HG03095 (cell line): Measurements from ENCODE around the gene ABCC8.

Source experiments
- ATAC-seq: cut with Tn5 transposase; IDR thresholded peaks from one replicate; pipeline ENCODE4 v1.9.1; 2021; ENCODE audit warnings: moderate library complexity; ENCODE audit not compliant: unreplicated experiment

Gene ABCC8

DNA sequence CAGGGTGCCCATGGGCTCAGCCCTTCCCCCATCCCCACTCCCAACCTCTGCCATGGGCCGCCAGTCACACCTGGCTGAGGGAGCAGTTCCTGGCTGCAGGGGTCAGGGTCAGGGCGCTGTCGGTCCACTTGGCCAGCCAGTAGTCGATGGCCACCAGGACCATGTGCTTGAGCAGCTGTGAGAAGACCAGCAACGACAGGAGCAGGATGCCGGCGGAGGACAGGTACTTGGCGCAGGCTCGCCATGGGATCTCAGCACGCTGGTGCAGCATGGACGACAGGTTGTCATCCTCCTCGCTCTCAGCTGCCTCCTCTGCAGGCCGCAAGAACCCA is 69.9 kb downstream of the ABCC8 start:
- ATAC-seq, result no peak

DNA sequence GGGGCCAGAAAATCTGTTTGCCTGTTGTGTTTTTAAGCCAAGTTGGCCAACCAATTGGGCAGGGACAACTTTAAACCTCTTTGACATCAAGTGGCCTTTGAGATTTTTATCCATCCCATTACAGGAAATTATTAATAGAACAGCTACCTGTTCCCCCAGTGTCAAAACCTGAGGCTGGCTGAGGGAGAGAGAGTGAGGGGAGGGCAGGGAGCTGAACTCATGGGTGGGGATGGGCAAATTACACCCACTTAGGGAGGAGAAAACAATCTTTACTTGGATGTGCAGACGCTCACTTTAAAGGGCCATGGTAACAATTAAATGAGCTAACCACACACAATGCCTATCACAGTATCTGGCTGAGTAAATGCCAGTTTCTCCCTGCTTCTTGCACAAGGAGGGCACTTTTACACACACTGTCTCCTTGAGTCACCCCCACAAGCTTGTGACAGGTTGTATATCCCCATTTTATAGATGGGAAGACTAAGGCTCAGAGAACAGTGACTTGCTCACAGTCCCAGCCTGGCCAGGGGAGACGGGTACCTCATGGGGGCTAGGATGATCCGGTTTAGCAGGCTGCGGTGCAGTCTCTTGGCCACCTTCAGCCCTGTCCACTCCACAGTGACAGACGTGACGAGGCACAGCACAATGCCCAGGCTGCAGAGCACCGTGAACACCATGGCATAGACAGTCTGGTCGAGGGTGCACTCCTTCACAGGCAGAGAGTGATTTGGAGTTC is 70.4 kb downstream of the ABCC8 start:
- no peak for ATAC-seq

DNA sequence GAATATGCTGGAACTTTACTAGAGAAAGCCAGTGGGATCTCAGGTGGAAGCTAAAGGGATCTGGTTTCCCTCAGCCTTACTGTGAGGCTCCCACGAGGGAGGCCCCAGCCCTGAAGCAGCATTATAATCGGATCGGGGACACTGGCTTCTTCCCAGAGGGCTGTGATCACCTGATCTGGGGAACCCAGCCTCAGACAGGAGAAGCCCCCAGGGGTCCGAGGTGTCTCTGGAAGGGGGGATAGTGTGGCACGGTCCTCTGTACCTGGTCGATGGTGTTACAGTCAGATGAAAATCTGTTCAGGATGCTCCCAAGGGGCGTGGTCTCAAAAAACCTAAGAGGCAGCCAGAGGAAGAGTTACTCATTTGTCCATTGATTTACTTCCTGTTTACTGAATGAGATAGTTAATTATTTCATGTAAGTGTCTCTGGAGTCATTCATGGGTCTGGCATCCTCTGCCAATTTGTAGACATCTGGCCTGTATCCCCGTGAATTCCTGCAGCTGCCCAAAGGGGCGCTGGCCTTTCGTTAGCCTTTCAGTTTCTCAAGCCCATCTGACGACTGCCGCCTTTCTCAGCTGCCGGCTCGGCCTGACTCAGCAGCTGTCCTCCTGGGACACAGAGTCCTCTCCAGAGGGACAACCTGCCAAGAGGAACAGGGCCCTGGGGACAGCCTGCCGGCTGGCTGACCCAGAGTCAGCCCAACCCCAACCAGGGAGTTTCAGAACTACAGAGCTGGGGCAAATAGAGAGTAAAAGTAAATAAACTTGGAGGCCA is 71.2 kb downstream of the ABCC8 start:
- ATAC-seq, result no peak

DNA sequence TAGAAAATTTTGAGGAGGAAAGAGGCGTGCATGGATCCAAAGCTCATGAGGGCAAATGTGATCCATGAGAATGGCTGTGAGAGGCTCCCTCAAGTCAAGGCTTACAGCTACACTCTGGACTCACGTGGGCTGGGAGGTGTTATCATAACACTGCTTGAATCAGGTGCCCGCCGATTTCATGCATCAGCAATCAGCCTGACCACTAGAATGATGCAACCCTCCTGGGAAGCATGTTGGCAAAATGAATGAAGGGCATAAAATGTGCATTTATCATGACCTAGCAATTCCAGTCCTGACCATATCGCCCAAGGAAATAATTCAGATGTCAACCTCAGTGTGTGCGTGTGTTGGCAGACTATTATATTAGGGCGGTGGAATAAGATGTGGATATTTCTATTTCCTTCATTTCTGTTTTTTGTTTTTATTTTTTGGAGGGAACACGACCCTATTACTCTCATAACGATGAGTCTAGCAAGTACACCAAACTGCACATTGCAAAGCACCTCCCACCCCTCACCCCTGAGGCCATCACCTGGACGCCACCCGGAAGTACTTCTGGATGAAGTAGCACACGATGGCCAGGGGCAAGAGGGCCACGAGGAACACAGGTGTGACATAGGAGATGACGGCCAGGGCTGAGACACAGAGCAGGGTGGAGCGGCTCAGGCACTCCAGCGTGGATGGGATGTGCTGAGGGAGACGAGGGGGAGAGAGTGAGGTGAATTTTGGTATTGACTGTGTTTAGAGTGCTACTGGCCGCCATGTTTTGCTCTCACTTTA is 72.5 kb downstream of the ABCC8 start:
- no peak for ATAC-seq

DNA sequence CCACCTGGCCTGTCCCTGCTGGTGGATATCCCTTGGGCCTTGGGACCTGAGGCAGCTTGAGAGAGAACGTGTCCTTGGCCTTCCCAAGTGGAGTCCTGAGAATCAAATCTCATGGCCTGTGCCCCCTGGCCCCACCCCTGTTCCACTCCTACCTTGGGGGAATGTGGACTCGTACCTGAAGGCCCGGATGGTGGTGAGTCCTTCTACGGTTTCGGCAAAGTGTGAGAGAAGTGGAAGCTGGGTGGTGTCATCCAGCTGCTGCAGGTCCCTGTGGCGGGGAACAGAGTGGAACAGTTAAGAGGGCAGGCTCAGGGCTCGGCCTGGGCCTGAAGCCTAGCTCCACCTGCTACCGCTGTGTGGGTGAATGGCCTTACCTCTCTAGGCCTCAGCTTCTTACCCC is 74.2 kb downstream of the ABCC8 start:
- ATAC-seq, result no peak

DNA sequence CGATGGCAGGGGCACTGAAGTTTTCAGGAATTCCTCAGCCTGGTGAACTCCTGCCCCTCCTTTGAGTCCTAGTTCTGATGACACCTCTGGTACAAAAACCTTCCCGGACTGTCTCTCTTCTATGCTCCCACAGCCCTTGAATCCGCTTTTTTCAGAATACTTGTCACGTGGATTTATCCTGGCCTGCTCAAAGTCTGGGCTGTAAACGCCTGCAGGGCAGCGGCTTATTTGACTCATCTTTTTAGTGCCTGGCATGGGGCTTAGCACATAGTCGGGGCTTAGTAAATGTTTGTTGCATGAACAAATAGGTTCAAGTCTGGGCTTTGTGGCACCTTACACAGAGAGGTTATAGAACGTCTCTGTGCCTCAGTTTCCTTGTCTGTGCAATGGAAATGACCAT is 74.8 kb downstream of the ABCC8 start:
- ATAC-seq, result no peak

DNA sequence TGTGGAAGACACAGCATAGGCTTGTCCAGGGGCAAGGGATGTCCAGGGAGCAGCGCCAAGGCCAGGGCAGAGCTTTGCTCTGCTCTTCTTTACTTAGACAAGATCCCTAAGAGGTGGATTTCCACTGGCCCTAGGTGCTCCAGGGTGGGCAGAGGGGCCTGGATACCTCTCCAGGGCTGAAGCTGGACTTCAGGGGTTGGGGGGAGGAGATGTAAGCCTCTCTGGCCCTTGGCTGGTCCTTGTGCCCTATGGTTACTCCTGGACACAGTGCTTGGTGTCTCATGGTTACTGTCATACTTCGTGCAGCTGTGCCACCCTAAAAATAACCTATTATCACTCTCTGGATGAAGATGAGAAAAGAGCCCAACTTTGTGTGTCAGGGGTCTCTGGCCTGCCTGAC is 75.3 kb downstream of the ABCC8 start:
- ATAC-seq, result no peak

DNA sequence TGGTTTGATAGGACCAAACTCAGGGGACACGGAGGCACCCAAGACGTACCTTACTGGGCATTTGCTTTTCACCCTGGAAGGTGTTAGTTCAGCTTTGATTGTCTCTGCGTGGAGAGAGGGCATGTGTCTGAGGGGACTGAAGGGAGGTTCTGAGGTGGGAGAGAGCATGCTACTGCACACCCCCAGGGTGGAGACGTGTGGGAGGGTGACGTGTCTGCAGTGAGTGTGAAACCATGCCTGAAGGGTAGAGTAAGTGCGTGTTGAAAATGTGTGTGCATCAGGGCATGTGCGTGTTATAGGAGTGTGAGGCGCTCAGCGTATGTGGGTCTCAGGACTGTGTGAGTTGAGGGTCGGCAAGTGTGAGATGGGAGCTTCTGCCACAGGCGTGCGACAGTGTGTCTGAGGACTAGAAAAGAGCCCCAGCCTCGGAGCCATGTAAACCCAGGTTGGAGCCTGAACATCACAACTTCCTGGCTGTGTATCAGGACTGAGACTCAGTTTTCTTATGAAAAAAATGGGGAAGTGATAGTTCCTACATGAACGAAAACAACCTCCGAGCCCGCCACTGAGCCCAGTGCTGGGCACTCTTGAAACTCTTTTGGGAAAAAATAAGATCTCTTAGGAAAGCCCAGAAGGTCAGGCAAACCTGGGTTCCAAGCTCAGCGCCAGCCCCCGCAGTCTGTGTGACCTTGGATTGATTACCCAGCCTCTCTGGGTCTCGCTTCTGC is 76.4 kb downstream of the ABCC8 start:
- peak; percentile 51 for ATAC-seq

DNA sequence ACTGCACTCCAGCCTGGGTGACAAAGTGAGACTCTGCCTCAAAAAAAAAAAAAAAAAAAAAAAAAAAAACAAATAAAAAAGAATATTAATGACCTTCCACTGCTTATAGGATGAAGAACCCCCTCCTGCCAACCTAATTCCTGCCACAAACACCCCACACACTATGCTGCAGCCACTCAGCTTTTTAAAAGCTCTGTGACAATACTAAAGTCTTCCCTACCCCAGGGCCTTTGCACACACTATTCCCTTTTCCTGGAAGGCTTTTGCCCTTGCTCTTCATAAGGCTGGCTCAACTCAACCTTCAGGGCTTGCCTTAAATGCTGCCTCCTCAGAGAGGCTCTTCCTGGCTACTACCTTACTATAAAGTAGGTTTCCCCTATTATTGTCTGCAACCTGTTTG is 77.4 kb downstream of the ABCC8 start:
- no peak for ATAC-seq

DNA sequence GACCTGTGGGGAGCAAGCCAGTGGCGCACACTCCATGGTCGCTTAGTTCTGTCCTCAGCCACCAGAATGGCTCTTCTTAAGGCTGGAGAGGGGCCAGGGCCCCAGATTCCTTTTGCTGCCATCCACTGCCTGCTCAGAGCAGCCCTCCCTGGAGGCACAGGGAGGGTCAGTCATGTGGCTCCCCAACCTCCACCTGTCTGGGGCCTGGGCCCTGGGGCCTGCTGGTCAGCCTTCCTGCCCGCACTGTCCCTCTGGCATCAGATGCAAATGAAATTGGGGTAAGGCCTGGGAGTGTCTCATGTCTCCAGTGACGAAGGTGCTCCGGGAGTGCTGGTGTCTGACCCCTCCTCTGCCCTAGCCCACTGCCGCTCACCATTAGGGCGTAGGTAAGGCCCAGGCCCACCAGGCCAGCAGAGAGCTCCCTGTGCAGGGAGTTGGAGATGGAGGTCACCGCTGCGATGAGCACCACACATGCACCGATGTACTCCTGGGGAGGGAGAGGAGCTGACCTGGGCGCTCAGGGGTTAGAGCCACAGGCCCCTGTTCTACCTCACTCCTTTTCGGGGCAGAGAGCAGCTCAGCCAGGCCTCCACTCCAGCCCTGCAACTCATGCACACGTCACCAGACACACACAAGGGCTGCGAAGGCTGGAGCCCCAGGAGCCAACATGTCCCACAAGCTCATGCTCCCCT is 79.2 kb downstream of the ABCC8 start:
- no peak for ATAC-seq

DNA sequence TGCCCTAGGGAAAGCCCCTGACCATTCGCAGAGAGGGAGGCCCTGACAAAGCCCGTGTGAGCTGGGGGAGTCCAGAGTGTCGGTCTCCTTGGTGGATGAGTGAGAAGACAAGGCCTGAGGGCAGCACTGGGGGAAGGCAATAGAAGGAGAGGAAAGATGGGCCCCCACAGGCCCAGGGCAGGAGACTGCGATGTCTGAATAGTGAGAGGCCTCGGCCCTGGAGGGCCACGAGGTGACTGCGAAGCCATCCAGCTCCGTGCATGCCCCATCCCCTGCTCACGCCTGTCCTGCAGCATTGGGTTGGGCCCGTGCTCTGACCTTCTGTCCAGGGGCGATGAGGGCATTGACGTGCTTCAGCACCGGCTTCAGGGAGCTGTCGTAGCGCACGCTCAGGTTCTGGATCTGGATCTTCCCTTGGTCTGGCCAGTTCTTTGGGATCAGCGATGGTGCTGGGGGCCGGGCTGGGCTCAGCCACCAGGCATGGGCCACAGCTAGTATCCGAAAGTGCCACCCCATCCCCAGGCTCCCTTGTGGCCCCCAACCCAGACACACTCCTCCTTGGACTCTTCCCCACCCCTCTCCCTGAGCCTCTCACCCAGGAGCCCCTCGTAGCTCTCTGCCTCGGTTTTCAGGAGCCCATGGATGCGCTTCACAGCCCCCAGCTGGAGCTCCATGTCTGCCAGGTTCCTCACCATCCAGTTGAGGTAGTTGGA is 79.9 kb downstream of the ABCC8 start:
- no peak for ATAC-seq

DNA sequence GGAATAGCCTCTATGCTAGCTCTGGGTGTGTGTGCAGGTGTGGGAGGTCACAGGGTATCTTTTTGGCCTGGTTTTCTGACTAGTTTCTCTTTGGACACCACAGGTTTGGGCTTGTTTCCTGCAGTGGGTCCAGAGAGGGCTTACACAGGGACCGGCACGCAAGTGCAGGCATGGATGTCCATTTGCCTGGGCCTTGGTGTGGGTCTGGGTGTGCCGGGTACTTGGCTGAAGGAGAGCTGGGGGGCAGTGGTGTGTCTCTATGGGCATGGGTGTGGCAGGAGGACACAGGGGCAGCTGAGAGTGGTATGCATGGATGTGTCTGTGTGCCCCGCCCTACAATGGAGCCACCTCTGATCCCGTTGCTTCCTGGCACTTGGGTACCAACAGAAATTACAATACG is 80.7 kb downstream of the ABCC8 start:
- no peak for ATAC-seq

DNA sequence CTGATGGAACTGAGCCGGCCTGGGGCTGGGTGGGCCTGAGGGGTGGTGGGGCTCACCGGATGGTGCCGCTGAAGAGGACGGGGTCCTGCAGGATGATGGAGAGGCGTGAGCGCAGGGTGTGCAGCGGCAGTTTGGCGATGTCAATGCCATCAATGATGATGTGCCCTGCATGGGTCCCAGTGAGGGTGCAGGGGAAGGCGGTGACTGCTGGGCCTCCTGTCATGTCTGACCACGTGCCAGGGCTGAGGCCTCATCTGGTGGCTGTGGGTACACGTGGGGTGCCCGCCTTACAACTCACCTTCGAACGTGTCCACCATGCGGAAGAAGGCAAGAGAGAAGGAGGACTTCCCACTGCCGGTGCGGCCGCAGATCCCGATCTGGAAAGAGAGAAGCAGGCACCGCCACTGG is 81.1 kb downstream of the ABCC8 start:
- no peak for ATAC-seq

DNA sequence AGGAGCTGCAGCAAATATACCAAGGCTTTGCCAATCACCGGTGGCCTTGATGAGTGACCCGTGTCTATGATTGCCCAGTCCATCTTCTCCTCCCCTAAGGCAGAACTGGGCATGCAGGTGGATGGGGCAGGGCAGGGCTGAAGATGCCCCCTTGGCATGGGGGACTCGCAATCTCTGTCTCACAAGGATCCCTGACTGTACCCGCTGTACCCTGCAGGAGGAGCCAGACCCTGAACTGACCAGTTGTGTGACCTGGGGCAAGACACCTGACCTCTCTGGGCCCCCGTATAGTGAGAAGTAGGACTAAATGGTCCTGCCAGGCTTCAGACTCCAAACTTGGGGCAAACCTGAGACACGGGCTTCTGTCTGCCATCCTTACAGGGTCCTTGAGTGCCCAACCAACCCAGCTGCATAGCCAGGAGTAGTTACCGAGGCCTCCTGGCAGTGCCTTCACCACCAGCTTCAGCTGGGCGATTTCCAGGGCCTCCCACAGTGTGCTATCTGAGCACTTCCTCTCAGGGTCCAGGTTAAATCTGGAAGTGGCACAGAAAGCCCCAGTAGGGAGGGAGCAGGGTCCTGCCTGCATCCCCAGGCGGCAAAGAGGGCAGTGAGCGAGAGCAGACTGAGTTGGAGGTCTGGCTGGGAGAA is 81.8 kb downstream of the ABCC8 start:
- no peak for ATAC-seq

DNA sequence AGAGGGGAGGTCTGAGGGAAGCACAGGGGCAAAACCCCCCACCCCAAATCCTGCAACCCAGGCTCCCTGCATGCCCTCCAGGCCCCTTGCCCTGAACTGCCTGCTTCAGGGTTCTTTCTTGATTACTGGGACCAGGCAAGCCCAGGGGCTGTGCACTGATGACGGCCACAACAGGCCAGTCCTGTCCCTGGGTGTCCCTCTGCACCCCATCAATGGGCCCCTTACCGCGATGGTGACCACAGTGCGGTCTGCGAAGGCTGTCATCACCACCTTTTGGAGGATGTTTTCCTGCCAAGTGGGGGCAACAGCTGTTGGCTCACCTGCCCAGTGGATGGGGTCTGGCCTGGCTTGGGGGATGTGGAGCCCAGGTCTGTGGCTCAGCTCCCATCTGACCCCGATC is 83.2 kb downstream of the ABCC8 start:
- no peak for ATAC-seq

DNA sequence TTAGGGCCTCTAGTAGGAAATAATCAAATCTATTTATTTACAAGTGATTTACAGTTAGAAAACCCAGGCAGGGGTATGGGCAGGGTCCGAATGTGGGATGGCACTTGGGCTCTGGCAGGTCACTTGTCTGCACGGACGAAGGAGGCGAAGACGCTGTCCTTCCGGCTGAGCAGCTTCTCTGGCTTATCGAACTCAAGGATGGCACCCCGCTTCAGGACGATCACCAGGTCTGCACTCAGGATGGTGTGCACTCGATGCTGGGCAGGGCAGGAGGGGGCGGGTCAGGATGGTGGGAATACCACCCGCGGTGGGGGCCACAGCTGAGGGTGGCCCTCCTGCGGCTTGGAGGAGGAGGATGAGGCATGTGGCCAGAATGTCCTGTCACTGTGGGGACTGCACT is 83.8 kb downstream of the ABCC8 start:
- ATAC-seq, result no peak

DNA sequence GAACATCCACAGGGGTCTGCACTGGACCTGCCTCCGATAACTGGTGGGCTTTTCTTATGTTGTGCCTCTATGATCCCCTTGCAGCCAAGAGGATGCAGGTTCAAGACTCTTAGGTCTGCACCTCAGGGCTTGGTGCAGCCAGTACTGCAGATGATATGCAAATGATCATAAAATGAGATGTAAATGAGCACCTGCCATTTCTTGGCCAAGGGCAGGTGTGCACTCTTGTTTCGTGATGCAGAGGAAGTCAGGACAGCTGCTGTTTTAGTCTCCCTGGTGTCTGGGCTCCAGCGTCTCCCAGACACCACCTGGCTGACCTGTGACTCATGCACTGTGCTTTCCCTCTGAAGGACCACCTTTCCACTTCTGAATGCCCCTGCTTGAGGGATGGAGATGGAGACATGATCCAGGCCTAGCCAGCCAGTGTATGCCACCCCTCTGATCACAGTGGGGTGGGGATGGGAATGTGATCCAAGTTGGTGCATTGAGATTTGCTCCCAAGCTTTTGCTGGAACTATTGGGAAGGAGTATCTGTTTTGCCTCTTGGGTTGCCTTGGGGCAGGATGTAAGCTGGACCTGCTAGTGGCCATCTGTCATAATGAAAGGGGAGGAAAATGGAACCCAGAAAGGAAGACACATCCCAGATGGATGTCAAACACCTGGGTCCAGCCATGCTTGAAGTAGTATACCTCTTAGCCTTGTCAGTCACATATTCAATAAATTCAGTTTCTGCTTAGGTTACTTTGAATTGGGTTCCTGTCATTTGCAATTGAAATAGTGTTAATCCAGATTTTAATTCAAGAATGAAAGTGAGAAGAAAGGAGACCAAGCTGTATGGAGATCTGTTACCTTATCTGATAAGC is 84.9 kb downstream of the ABCC8 start:
- ATAC-seq, result no peak

DNA sequence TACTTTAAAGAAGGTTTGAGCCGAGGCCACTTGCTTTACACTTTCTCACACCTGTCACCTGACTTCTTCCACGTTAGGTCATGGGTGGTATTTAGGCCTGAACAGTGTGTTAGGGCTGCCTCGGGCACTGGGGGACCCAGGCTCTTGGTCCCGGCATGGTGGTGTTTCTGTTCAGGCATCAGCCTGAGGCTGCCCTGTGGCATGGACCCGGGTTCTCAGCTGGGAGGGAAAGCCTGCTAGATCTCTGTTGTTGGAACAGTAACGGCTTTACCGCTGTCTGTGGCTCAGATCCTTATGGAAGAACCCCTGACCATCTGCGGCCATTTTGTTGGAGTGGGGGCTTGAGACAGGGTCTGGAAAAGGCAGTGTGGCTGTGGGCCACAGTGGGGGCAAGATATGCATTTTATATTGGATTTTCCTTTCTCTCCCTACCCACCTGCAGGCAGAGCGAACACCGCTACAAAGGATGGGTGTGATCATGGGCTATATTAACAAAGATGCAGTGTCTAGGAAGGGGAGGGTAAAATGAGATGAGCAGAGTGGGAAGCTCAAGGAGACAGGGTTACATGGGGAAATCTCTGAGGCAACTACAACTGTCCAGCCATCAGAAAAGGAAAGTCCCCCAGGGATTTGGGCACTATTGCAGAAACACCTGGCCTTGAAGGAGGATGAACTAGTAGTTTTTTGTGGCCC is 86.5 kb downstream of the ABCC8 start:
- no peak for ATAC-seq
